ENCODE data around the gene FUS. TPM values are rescaled to one million over a fixed set of nuclear protein-coding genes. Genes with fewer than 3 reads are reported as not detected.

Gene FUS
- total RNA-seq, 4 donors from 2014 or later: 52.5 to 121 (median 58.9) TPM

GRCh38 chr16:31132303-31132979, 47.5 kb upstream of the FUS start:
- DNase-seq (ENCODE audit: low spot score in 2 of 2): no peak
- Histone ChIP-seq H3K9me3 (no peaks in the 10 kb centered on the region), H3K4me1 (peaks cover 71% of the 10 kb centered on the region), H3K36me3 (peaks cover 35% of the 10 kb centered on the region), H3K27me3 (no peaks in the 10 kb centered on the region), H3K27ac (peak overlapping the region; percentile 42), H3K4me3 (no peak overlapping the region)
- 65% methylated on average over 16 of the region's 20 CpGs for WGBS
- no peak for TF ChIP-seq EP300 (IDR thresholded peaks at IDR 0.05)
- TF ChIP-seq POLR2A (IDR thresholded peaks at IDR 0.05): no peak
- TF ChIP-seq CTCF (IDR thresholded peaks at IDR 0.05): no peak
- TF ChIP-seq POLR2AphosphoS5 (IDR thresholded peaks at IDR 0.05): no peak

GRCh38 chr16:31133046-31133501, 46.9 kb upstream of the FUS start:
- DNase-seq (ENCODE audit: low spot score in 2 of 2): no peak
- no peaks in the 10 kb centered on the region for H3K9me3 ChIP-seq
- peaks cover 68% of the 10 kb centered on the region for H3K4me1 ChIP-seq
- H3K27me3 ChIP-seq: no peaks in the 10 kb centered on the region
- TF ChIP-seq POLR2AphosphoS5 (IDR thresholded peaks at IDR 0.05): no peak
- no peak for TF ChIP-seq CTCF (IDR thresholded peaks at IDR 0.05)
- no peak for TF ChIP-seq EP300 (IDR thresholded peaks at IDR 0.05)
- no peak for TF ChIP-seq POLR2A (IDR thresholded peaks at IDR 0.05)
- peaks cover 29% of the 10 kb centered on the region for H3K36me3 ChIP-seq
- no peak overlapping the region for H3K4me3 ChIP-seq
- no peak overlapping the region for H3K27ac ChIP-seq
- 88% methylated on average over 6 of the region's 6 CpGs for WGBS

- peaks cover 75% of the 10 kb centered on the region for H3K4me1 ChIP-seq
- H3K36me3 ChIP-seq: peaks cover 26% of the 10 kb centered on the region
- H3K27me3 ChIP-seq: no peaks in the 10 kb centered on the region
- WGBS: 29% methylated on average over 5 of the region's 5 CpGs
- no peak overlapping the region for H3K27ac ChIP-seq
- DNase-seq (ENCODE audit: low spot score in 2 of 2): no peak
- TF ChIP-seq POLR2AphosphoS5 (IDR thresholded peaks at IDR 0.05) (no peak), POLR2A (IDR thresholded peaks at IDR 0.05) (no peak), EP300 (IDR thresholded peaks at IDR 0.05) (no peak), CTCF (IDR thresholded peaks at IDR 0.05) (no peak)
- H3K4me3 ChIP-seq: peak overlapping the region; percentile 52
- H3K9me3 ChIP-seq: no peaks in the 10 kb centered on the region
These were observed 45.8 kb upstream of the FUS start for GRCh38 chr16:31134091-31134571.

- 23% methylated on average over 17 of the region's 18 CpGs for WGBS
- TF ChIP-seq CTCF (IDR thresholded peaks at IDR 0.05): peak in 1 of 2 donors; percentile 12
- no peak for TF ChIP-seq POLR2A (IDR thresholded peaks at IDR 0.05)
- Histone ChIP-seq H3K36me3 (peaks cover 24% of the 10 kb centered on the region), H3K4me1 (peaks cover 72% of the 10 kb centered on the region), H3K27me3 (no peaks in the 10 kb centered on the region), H3K9me3 (no peaks in the 10 kb centered on the region), H3K27ac (peak overlapping the region; percentile 82), H3K4me3 (peak overlapping the region; percentile 52)
- DNase-seq (ENCODE audit: low spot score in 2 of 2): no peak
These were observed 45.1 kb upstream of the FUS start for GRCh38 chr16:31134625-31135534.

All from suprapubic skin (tissue), 4 donors.